ENCODE data around the gene CRY2. TPM values are rescaled to one million over a fixed set of nuclear protein-coding genes. Genes with fewer than 3 reads are reported as not detected.

Gene CRY2
- total RNA-seq, 4 donors from 2014 or later: 5.6 to 21.0 (median 13.4) TPM

GRCh38 chr11:45860764-45861510, 13.7 kb downstream of the CRY2 start:
- H3K27me3 ChIP-seq: no peaks in the 10 kb centered on the region
- H3K4me1 ChIP-seq: peaks cover 23 to 42% (median 38%) of the 10 kb centered on the region in 3 donors
- peak overlapping the region in 3 of 4 donors; percentile 72 to 77 (median 75) for H3K27ac ChIP-seq
- peaks cover 4 to 99% (median 39%) of the 10 kb centered on the region in 3 donors for H3K36me3 ChIP-seq
- TF ChIP-seq CTCF (IDR thresholded peaks at IDR 0.05) (no peak), POLR2A (IDR thresholded peaks at IDR 0.05) (no peak)
- DNase-seq: no peak
- intact Hi-C loops (cut with DNase I): no loop called here
- 88 to 89% methylated on average over 7 to 10 of the region's 10 CpGs for WGBS, 2 donors
- H3K9me3 ChIP-seq: no peaks in the 10 kb centered on the region
- no peak overlapping the region for H3K4me3 ChIP-seq

- Histone ChIP-seq H3K4me1 (peaks cover 5 to 14% (median 11%) of the 10 kb centered on the region in 3 donors), H3K4me3 (no peak overlapping the region), H3K36me3 (peaks cover 8 to 99% (median 48%) of the 10 kb centered on the region in 3 donors), H3K27ac (no peak overlapping the region), H3K27me3 (no peaks in the 10 kb centered on the region), H3K9me3 (no peaks in the 10 kb centered on the region)
- DNase-seq: no peak
- TF ChIP-seq CTCF (IDR thresholded peaks at IDR 0.05): no peak
- no peak for TF ChIP-seq POLR2A (IDR thresholded peaks at IDR 0.05)
- intact Hi-C loops (cut with DNase I): no loop called here
These were observed 16.8 kb downstream of the CRY2 start for GRCh38 chr11:45864041-45864440.

GRCh38 chr11:45869551-45869950, 22.3 kb downstream of the CRY2 start:
- DNase-seq: no peak
- peaks cover 23 to 100% (median 47%) of the 10 kb centered on the region in 3 donors for H3K36me3 ChIP-seq
- H3K4me3 ChIP-seq: no peak overlapping the region
- H3K27ac ChIP-seq: no peak overlapping the region
- intact Hi-C loops (cut with DNase I): no loop called here
- no peaks in the 10 kb centered on the region for H3K4me1 ChIP-seq
- TF ChIP-seq POLR2A (IDR thresholded peaks at IDR 0.05): no peak
- no peak for TF ChIP-seq CTCF (IDR thresholded peaks at IDR 0.05)
- WGBS, 2 donors: 76% methylated on average over 3 of the region's 12 CpGs; no CpG with 5 or more reads in 1 of the 2 donors
- no peaks in the 10 kb centered on the region for H3K27me3 ChIP-seq
- no peaks in the 10 kb centered on the region for H3K9me3 ChIP-seq

- intact Hi-C loops (cut with DNase I): no loop called here
These were observed 23.4 kb downstream of the CRY2 start for GRCh38 chr11:45870706-45871105.

More at GRCh38 chr11:45870706-45871105, 23.4 kb downstream of the CRY2 start:
- Histone ChIP-seq H3K4me1 (no peaks in the 10 kb centered on the region), H3K36me3 (peaks cover 23 to 100% (median 49%) of the 10 kb centered on the region in 3 donors), H3K27ac (no peak overlapping the region), H3K4me3 (no peak overlapping the region), H3K27me3 (no peaks in the 10 kb centered on the region), H3K9me3 (no peaks in the 10 kb centered on the region)
- TF ChIP-seq CTCF (IDR thresholded peaks at IDR 0.05): no peak
- TF ChIP-seq POLR2A (IDR thresholded peaks at IDR 0.05): no peak
- 93% methylated on average over 3 of the region's 4 CpGs; no CpG with 5 or more reads in 1 of the 2 donors for WGBS, 2 donors
- no peak for DNase-seq

Data from esophagus squamous epithelium (tissue), 5 donors.